ENCODE measurements around the gene EYA2.
"Not testable (repeated sequence)": the region's sequence is repeated elsewhere in the genome, so short reads cannot be mapped to it uniquely, and the experiment has no call there.

The EYA2 gene

DNA sequence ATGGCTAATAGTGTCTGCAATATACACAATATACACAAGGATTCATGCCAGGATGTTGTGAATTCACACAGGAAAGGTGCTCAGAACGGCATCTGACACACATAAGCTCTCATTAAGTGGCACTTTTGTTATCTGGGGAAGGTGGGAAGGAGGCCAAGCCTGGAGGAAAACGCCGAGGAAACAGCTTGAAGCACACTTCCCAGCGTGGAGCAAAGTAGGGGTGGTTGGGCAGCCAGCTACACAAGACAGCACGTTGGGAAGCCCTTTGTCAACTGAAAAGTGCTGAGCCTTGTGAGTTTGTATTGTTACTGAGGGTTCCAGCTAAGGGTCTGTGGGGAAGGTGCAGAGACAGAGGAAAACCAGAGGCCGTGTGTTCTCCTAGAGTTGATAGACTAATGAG, 280.9 kb downstream of the EYA2 start:
- no peak for DNase-seq (ENCODE audit: low read depth)

DNA sequence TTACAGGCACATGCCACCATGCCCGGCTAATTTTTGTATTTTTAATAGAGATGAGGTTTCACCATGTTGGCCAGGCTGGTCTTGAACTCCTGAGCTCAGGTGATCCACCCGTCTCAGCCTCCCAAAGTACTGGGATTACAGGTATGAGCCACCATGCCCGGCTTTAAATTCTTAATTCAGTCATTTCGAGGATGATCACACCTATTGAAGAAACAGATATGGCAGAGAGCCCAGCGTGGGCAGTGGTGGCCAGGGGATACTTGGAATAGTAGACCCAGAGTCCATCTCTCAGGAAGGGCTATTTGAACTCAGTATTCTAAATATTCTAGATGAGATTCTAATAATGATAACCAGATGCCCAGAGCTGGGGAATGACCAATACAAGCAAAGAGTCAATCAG, 281.6 kb downstream of the EYA2 start:
- DNase-seq (ENCODE audit: low read depth): not testable (repeated sequence)

DNA sequence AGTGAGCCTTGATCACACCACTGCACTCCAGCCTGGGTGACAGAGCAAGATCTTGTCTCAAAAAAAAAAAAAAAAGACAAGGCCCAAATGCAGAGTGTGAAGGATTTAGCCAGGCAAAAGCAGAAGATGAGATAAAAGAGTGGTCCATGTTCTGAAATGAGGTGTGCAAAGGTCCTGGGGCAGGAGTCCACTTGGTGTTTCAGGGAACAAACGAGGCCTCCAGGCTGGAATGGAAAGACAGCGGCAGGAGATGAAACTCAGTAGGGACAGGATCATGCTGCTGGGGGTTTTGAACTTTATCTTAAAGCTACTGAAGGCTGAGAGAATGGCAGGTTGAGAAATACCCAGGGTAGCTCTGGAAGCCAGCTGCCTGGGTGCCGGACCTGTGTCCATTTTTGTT, 283.6 kb downstream of the EYA2 start:
- DNase-seq (ENCODE audit: low read depth): no peak

DNA sequence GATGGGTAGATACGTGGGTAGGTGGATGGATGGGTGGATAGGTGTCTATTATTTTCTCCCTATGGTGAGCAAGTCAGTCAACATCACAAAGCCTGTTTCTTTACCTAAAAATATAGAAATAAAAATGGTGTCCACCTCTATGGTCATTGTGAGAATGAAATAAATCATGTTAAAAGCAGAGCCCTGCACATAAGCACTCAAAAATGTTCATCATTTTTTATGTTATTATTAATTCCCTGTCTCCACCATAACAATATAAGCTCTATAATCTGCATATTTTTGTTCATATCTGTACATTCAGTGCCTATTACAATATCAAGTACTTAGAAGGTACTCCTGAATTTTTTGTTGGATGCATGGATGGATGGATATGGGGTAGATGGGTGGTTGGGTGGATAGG, 284.2 kb downstream of the EYA2 start:
- DNase-seq (ENCODE audit: low read depth): no peak

DNA sequence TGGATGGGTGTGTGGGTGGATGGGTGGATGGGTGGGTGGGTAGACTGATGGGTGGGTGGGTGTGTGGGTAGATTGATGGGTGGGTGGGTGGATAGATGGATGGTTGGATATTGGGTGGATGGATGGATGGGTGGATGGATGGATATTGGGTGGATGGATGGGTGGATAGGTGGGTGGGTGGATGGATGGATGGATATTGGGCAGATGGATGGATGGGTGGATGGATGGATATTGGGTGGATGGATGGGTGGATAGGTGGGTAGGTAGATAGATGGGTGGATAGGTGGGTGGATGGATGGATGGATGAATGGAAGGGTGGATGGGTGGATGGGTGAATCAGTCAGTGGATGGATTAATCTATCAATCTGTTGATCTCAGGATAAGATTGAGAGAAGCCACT, 284.6 kb downstream of the EYA2 start:
- DNase-seq (ENCODE audit: low read depth): no peak

DNA sequence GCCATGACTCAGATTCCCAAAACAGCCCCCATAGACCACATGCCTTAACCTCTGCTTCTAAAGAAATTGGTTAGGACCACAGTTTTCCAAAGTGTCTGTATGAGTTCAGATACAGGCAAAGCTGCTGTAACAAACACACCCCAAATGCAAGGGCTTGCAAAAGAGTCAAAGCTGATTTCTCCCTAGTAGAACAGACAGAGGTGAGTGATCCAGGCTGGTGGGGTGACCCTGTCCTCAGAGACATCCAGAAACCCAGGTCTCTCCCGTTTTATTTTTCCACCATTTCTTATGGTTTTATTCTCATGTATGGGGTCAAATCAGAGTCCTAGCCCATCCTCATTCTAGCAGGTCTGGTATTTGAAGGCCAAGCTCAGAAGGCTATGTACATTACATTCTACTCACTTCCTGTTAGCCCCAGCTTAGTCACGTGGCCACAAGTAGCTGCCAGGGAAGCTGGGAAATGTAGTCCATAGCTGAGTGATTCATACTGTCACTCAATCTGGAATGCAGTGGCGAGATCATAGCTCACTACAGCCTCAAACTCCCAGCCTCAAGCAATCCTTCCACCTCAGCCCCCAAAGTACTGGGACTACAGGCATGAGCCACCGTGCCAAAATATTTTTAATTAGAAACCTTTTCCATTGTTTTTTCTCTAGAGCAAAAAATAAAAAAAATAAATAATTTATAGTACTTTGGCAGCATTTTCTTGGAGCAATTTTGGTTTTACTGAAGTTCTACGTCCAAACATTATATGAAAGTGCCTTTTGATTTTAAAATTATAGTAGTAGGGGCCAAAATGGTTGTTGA, 286.6 kb downstream of the EYA2 start:
- DNase-seq (ENCODE audit: low read depth): no peak

DNA sequence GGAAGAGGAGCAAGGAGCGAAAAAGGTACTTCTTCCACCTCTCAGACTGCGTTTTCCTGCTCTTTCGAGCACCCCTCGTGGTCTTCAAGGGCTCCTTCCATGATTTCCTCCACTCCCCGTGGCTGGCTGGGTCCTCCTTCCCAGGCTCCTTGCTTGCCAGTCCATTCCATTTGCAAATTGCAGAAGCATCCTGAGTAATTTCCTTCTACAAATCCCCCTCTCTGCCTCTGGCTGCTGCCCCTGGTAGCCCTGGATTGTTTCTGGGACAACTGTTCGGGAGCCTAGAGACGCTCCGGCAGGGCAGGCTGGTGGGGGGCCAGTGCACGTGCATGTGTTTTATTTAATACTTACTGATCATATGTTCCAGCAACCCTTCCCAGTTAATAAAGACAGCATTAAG, 288.7 kb downstream of the EYA2 start:
- no peak for DNase-seq (ENCODE audit: low read depth)

DNA sequence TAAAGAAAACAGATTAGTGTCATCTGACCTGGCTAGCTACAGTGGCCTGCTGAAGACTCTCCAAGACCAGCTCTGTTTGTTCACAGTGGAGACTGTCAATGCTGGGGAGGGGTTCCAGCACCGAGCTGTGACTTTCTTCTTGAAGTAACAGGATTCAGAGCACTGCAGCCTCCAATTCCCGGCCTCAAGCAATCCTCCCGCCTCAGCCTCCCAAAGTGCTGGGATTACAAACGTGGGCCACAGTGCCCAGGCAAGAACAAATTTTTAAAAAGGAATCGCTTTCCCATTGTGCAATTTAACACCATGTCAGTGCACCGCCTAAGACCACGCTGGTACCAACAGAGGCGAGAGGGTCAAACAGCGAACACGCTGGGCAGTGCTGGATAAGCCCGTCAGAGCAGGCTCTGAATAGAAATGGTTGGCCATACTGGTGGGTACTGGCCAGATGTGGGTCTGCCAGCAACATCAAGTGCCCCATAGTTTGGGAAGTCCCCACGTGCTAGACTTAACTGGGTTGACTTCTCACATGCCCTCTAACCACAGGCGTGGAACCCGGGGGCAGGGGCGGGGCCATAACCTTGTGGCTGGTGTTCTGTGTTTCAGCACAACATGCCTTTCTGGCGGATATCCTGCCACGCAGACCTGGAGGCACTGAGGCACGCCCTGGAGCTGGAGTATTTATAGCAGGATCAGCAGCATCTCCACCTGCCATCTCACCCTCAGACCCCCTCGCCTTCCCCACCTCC, 293.0 kb downstream of the EYA2 start:
- DNase-seq (ENCODE audit: low read depth): no peak

DNA sequence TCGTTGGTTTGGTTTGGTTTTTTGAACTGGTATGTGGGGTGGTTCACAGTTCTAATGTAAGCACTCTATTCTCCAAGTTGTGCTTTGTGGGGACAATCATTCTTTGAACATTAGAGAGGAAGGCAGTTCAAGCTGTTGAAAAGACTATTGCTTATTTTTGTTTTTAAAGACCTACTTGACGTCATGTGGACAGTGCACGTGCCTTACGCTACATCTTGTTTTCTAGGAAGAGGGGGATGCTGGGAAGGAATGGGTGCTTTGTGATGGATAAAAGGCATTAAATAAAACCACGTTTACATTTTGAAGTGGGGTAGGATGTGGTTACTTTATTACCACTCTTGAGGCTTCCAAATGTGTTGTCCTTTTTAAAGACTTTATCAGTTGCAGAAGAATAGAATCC, 293.9 kb downstream of the EYA2 start:
- no peak for DNase-seq (ENCODE audit: low read depth)

DNA sequence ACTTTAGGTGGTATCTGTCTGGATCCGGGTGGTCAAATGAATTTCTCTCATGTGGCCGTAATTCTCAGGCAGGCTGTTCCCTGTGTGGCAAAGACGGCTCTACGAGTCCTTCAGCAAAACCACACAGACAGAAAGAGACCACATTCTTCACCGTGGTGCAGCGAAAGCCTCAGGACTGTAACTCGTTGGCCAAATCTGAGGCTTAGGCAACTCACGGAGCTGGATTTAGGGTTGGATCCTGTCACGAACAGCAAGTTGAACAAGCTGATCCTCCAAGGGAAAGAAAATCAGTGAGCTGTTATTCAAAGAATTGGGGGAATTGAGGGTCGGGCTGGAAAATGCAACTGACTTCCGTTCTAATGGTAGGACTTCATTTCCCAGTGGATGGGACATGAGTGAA, 294.4 kb downstream of the EYA2 start:
- no peak for DNase-seq (ENCODE audit: low read depth)

DNA sequence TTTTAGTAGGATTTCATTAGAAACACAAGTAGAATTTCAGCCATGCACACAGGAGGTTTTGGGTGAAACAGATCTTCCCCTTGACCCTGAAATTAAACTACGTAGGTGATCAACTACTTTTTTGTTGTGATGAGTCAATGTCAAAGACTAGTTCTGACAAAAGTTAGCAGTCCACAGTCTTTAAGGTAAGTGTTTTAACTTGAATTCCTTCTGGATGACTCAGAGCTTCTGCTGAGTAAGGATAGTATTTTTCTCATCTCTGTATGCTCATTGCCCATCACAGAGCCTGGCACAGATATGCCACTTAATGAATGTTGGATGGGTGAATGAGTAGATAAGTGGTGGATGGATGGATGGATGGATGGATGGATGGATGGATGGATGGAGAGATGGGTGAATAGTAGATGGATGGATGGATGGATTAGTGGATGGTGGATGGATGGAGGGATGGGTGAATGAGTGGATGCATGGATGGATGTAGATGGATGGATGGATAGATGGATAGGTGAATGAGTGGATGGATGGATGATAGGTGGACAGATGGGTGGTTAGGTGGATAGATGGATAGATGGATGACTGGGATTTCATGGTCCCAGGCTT, 296.5 kb downstream of the EYA2 start:
- no peak for DNase-seq (ENCODE audit: low read depth)

DNA sequence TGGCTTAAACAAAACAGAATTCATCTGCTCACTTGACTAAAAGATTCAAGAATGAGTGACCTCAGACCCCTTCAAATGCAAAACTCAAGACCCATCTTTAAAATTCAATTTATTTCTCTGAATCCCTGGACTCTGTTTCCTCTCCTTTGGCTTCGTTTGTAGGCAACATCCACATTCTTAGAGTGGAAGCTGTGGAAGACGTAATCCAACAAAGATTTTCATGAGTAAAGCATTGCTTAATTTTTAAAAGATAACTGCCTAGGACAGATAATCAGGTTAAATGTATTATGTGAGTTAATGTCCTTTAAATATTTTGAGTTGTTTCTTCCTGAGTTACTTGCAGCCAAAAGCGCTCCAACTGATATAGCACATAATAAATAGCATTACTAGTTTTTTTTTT, 297.3 kb downstream of the EYA2 start:
- no peak for DNase-seq (ENCODE audit: low read depth)

DNA sequence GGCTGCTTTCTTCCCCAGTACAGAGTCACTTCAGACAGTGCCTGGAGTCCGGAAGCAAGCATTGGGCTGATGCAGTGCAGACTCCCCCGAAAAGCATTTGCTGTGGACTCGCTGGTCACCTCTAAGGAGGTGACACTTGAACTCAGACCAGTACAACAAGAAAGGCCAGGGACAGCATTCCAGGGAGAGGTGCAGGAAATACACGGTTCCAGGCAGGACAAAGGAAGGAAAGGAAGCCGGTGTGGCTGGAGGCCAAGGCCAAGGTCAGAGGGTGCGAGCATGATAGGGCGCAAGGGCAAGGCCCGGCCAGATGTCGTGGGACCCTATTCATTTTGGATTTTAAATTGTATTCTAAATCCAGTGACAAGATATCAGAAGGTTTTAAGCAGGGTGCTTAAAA, 300.9 kb downstream of the EYA2 start:
- DNase-seq (ENCODE audit: low read depth): no peak

DNA sequence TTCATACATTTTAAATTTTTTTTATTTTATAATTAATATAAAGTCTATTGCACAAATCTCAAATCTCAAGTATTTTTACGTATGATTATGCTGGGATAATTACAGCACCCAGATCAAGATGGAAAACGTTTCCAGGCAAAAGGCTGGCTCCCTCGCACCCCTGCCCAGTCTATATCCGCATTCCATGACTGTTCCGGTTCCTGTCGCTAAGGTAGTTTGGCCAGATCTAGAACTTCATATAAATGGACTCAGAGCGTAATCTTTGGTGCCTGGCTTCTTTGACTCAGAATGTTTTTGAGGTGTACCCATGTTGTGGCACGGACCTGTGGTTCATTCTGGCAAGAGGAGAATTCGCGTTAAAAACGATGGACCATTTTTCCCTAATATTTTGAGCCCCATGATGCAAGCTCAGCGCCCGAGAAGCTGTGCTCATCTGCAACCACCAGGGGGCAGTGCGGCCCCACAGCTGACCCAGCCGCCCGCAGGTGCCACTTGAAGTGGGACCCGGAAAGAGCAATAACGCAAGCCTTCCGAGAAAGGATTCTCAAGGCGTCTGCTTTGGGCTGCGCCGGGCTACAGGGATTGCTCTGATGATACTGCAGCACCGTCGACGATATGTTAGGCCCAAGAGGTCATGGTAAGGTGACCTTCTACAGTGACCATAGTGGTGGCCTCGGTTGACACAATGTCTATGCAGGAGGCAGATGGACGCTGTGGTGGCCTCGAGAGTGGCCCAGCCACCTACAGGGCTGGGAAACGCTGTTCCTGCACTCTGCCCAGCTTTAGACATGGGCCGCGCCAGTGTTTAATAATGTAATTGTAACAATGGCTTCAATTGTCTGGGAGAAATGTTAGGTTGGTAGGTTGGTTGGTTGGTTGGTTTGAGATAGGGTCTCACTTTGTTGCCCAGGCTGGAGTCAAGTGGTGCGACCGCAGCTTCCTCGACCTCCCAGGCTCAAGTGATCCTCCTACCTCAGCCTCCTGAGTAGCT, 301.7 kb downstream of the EYA2 start:
- peak; percentile 65 for DNase-seq (ENCODE audit: low read depth)

DNA sequence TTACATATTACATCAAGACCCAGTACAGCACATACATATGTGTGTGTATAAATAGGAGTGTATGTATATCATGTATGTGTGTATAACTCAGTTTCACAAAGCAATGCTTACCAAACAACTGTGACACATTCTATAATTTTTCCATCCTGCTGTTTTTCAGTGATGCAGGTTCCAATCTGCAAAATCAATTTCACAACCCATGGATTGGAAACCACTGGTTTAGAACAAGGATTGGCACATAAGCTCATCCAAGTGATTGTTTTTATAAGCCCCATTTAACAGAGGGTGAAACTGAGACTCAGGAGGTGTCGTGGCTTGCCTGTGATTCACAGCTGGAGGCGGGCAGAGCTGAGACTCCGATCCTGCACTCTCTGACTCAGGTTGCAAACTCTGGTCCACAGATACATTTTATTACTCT, 303.6 kb downstream of the EYA2 start:
- peak; percentile 36 for DNase-seq (ENCODE audit: low read depth)

DNA sequence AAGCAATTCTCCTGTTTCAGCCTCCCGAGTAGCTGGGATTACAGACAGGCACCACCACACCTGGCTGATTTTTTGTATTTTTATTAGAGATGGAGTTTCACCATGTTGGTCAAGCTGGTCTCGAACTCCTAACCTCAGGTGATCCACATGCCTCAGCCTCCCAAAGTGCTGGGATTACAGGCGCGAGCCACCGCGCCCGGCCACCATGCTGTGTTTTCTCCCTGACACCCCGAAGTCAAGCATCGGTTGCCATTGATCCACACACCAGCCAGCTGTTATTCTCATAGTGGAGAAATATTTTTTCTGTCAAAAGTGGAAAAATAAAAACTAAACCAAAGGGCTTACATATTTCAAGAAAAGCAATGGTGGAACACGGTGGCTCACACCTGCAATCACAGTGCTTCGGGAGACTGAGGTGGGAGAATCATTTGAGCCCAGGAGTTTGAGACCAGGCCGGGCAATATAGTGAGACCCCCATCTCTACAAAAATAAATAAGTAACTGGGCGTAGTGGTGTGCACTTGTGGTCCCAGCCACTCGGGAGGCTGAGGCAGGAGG, 304.4 kb downstream of the EYA2 start:
- DNase-seq (ENCODE audit: low read depth): no peak

DNA sequence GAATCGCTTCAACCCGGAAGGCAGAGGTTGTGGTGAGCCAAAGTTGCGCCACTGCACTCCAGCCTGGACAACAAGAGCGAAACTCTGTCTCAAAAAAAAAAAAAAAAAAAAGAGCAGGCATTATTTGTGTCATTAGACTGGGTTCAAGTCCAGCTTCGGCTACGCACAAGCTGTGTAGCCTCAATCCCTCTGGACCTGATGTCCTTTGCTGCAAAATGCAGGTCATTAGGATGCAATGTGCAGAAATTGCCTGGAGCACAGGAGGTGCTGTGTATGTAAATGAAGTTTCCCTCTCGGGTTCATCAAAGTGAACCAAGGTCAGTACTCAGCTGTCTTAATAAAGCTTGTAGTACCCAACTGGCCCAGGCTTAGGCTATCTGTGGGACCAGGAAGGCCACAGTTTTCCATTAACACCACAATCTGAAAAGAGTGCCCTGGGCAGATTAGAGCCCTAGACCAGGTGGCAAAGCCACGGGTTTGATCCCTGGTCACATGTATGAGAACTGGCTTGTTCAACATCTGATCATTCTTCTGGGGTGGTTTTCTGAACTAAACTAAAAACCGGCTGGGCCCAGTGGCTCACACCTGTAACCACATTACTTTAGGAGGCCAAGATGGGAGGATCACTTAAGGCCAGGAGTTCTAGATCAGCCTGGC, 306.6 kb downstream of the EYA2 start:
- no peak for DNase-seq (ENCODE audit: low read depth)

DNA sequence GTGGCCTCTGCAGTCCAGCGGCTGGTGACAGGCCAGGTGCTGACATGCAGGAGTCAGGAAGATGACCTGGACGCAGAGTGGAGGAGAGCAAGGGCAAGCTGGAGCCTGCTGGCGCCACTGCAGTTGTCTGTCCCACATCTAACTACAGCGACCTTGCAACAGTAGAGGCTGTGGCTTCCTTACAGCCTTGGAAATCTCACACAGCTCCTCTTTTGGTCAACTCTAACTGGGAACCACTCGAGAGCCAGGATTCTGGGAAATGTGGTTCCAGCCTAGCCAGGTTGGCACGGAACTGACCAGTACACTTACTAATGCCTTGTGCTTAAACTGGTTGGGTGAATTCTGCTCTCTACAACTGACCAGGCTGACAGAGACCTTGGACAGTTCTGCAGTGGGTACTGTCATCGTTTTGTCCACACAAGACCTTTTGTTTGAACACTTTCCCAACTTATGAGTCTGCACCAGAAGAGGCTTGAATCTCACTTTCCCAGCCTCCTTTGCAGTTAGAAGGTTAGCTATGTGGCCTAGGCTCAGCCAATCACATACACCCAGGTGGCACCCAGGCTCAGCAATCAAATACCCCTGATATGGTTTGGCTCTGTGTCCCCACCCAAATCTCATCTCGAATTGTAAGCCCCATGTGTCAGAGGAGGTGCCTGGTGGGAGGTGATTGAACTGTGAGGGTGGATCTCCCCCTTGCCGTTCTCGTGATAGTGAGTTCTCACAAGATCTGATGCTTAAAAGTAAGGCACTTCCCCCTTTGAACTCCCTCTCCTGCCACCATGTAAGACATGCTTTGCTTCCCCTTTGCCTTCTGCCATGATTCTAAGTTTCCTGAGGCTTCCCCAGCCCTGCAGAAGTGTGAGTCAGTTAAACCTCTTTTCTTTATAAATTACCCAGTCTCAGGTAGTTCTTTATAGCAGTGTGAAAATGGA, 308.4 kb downstream of the EYA2 start:
- DNase-seq (ENCODE audit: low read depth): no peak

DNA sequence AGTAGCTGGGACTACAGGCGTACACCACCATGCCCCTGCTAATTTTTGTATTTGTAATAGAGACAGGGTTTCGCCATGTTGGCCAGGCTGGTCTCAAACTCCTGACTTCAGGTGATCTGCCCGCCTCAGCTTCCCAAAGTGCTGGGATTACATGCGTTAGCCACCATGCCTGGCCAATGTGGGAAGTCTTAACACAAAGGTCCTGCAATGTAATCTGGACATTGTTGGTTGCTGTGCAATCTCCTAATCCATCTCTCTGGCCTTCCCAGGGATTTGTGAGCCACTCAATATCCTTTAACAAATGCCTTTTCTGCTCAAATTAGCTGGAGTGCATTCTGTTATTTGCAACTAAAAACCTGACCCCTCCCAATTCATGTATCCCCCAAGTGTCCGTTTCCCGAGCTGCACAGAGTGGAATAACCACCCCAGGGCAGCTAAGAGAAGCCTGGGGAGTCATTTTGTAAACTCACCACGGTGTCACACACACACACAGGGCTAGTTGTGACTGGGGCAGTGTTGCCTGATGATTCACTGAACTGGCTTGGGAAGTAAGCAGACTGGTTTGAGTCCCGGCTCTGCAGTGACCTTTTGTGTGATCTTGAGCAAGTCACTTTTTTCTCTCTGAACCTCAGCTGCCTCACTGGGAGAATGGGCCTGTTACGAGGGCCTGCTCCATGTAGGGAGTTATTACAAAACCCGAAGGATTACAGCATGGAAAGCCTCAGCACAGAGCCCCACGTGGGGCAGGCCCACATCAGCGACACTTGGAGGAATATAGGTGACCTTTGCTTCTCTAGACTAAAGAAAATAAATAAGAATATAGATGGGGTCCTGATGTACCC, 309.6 kb downstream of the EYA2 start:
- no peak for DNase-seq (ENCODE audit: low read depth)

All from activated T-cell treated with anti-CD3 and anti-CD28 coated beads for 24 hours (primary cell).